ENCODE results near the gene PCSK6.

GRCh38 chr15:101267320-101268104 is 222.0 kb downstream of the PCSK6 start:
- TF ChIP-seq POLR2AphosphoS5 (IDR thresholded peaks at IDR 0.05) (no peak), CTCF (IDR thresholded peaks at IDR 0.05) (no peak), EP300 (IDR thresholded peaks at IDR 0.05) (no peak), POLR2A (IDR thresholded peaks at IDR 0.05) (no peak)
